Neural cell (in vitro differentiated cells): Measurements from ENCODE around the gene ZNF615. TPM values are rescaled to one million over a fixed set of nuclear protein-coding genes. Genes with fewer than 3 reads are reported as not detected.

Experiments
- H2AFZ ChIP-seq: fragments of 200-600, 300-800 bp; sonication (generic), shearing (Covaris generic); 2 replicates; pipeline ENCODE4 v1.6.0; 2014; ENCODE audit warnings: low read depth, mild to moderate bottlenecking, antibody characterized with exemption, low read length, moderate library complexity
- H3F3A ChIP-seq: fragments of 200-600 bp; shearing (Covaris generic); 2 replicates; pipeline ENCODE4 v1.6.1; 2016; ENCODE audit warnings: mild to moderate bottlenecking, moderate library complexity, mixed read lengths, antibody characterized with exemption, low read length; ENCODE audit not compliant: insufficient read depth, poor library complexity, severe bottlenecking
- H3K27ac ChIP-seq: fragments of 200-600, 300-800 bp; sonication (generic), shearing (Covaris generic); 2 replicates; pipeline ENCODE4 v1.5.1; 2014; ENCODE audit warnings: mild to moderate bottlenecking, low read length, moderate library complexity
- H3K27me3 ChIP-seq: fragments of 300-800, 200-600 bp; sonication (generic), shearing (Covaris generic); 2 replicates; pipeline ENCODE4 v1.6.0; 2014; ENCODE audit warnings: mild to moderate bottlenecking, low read depth, low read length, moderate library complexity; ENCODE audit not compliant: insufficient read depth
- H3K36me3 ChIP-seq: fragments of 300-800, 200-600 bp; sonication (generic), shearing (Covaris generic); 2 replicates; pipeline ENCODE4 v1.5.1; 2014; ENCODE audit warnings: mild to moderate bottlenecking, antibody characterized with exemption, low read length, moderate library complexity; ENCODE audit not compliant: insufficient read depth
- H3K4me2 ChIP-seq: fragments of 300-800, 200-600 bp; sonication (generic), shearing (Covaris generic); 2 replicates; pipeline ENCODE4 v1.6.0; 2014; ENCODE audit warnings: mild to moderate bottlenecking, low read length
- H3K4me3 ChIP-seq: fragments of 300-800, 200-600 bp; sonication (generic), shearing (Covaris generic); 2 replicates; pipeline ENCODE4 v1.5.1; 2014; ENCODE audit warnings: mild to moderate bottlenecking, low read length, moderate library complexity
- H3K79me2 ChIP-seq: fragments of 200-600 bp; shearing (Covaris generic); replicated peaks from 2 replicates; pipeline ENCODE4 v1.6.0; 2014; ENCODE audit warnings: mild to moderate bottlenecking, low read length, moderate library complexity; ENCODE audit not compliant: insufficient read depth
- H3K9ac ChIP-seq: fragments of 300-800, 200-600 bp; sonication (generic), shearing (Covaris generic); 2 replicates; pipeline ENCODE4 v1.6.1; 2016; ENCODE audit warnings: mild to moderate bottlenecking, low read length, mixed read lengths
- H3K9me2 ChIP-seq: fragments of 200-600 bp; shearing (Covaris generic); 2 replicates; pipeline ENCODE4 v1.6.1; 2016; ENCODE audit warnings: mild to moderate bottlenecking, low read length, mixed read lengths; ENCODE audit not compliant: insufficient read depth
- H3K9me3 ChIP-seq: fragments of 200-600, 300-800 bp; sonication (generic), shearing (Covaris generic); 2 replicates; pipeline ENCODE4 v1.6.1; 2016; ENCODE audit warnings: mild to moderate bottlenecking, mixed run types, low read length, moderate library complexity, mixed read lengths
- H4K20me1 ChIP-seq: fragments of 200-600 bp; shearing (Covaris generic); 2 replicates; pipeline ENCODE4 v1.6.1; 2016; ENCODE audit warnings: mild to moderate bottlenecking, mixed run types; ENCODE audit not compliant: insufficient read depth
- CTCF ChIP-seq: fragments of 450-650 bp; IDR thresholded peaks from 2 replicates; pipeline ENCODE4 v1.5.1; 2014; ENCODE audit warnings: antibody characterized with exemption, mild to moderate bottlenecking, moderate library complexity; ENCODE audit not compliant: poor library complexity, severe bottlenecking
- EP300 ChIP-seq: fragments of 450-650 bp; conservative IDR thresholded peaks from 2 replicates; pipeline ENCODE4 v1.6.1; 2014; ENCODE audit warnings: antibody characterized with exemption, mild to moderate bottlenecking, moderate library complexity; ENCODE audit not compliant: poor library complexity, severe bottlenecking
- EZH2 ChIP-seq: fragments of 200-600, 300-800 bp; shearing (Covaris generic), sonication (generic); IDR thresholded peaks from 2 replicates; pipeline ENCODE4 v1.6.1; 2014; ENCODE audit warnings: antibody characterized with exemption, low read length, borderline replicate concordance, mild to moderate bottlenecking; ENCODE audit not compliant: insufficient read depth, poor library complexity, severe bottlenecking
- MXI1 ChIP-seq: fragments of 450-650 bp; conservative IDR thresholded peaks from 2 replicates; pipeline ENCODE4 v1.6.1; 2014; ENCODE audit warnings: antibody characterized with exemption, mild to moderate bottlenecking; ENCODE audit not compliant: poor library complexity, severe bottlenecking
- POLR2AphosphoS5 ChIP-seq: IDR thresholded peaks from 2 replicates; pipeline ENCODE4 v1.6.1; 2012
- RAD21 ChIP-seq: fragments of 450-650 bp; conservative IDR thresholded peaks from 2 replicates; pipeline ENCODE4 v1.6.1; 2014; ENCODE audit warnings: antibody characterized with exemption, mild to moderate bottlenecking, moderate library complexity
- SMC3 ChIP-seq: fragments of 450-650 bp; conservative IDR thresholded peaks from 2 replicates; pipeline ENCODE4 v1.6.1; 2014; ENCODE audit warnings: antibody characterized with exemption, mild to moderate bottlenecking, moderate library complexity; ENCODE audit not compliant: poor library complexity
- TAF1 ChIP-seq: IDR thresholded peaks from 2 replicates; pipeline ENCODE4 v1.6.1; 2012; ENCODE audit warnings: low read depth
- polyA plus RNA-seq: library from polyadenylated mRNA; depleted of rRNA; stranded (reverse); fragments of >200 nt; gene quantifications from 2 replicates; pipeline ENCODE4 v1.2.3, GENCODE V29; 2014
- TF ChIP-seq, protein P1 (sequence below): IDR thresholded peaks from 2 replicates; pipeline ENCODE4 v1.6.1; 2012; ENCODE audit warnings: borderline replicate concordance

ZNF615 gene
- polyA plus RNA-seq, 1 donor from 2014 or later: 16.3 TPM

- Histone ChIP-seq H3K27ac (no peak overlapping the region), H3K4me3 (no peak overlapping the region), H3F3A (no peaks in the 10 kb centered on the region), H3K9me2 (no peaks in the 10 kb centered on the region), H3K9me3 (peaks cover 12% of the 10 kb centered on the region), H4K20me1 (no peaks in the 10 kb centered on the region), H2AFZ (no peak overlapping the region), H3K27me3 (no peaks in the 10 kb centered on the region), H3K79me2 (peaks cover 32% of the 10 kb centered on the region), H3K9ac (no peak overlapping the region), H3K36me3 (no peaks in the 10 kb centered on the region), H3K4me2 (no peak overlapping the region)
- TF ChIP-seq POLR2AphosphoS5 (no peak), MXI1 (no peak), EZH2 (no peak), RAD21 (no peak), SMC3 (no peak), TAF1 (no peak), EP300 (no peak), CTCF (no peak)
- TF ChIP-seq, protein P1, sequence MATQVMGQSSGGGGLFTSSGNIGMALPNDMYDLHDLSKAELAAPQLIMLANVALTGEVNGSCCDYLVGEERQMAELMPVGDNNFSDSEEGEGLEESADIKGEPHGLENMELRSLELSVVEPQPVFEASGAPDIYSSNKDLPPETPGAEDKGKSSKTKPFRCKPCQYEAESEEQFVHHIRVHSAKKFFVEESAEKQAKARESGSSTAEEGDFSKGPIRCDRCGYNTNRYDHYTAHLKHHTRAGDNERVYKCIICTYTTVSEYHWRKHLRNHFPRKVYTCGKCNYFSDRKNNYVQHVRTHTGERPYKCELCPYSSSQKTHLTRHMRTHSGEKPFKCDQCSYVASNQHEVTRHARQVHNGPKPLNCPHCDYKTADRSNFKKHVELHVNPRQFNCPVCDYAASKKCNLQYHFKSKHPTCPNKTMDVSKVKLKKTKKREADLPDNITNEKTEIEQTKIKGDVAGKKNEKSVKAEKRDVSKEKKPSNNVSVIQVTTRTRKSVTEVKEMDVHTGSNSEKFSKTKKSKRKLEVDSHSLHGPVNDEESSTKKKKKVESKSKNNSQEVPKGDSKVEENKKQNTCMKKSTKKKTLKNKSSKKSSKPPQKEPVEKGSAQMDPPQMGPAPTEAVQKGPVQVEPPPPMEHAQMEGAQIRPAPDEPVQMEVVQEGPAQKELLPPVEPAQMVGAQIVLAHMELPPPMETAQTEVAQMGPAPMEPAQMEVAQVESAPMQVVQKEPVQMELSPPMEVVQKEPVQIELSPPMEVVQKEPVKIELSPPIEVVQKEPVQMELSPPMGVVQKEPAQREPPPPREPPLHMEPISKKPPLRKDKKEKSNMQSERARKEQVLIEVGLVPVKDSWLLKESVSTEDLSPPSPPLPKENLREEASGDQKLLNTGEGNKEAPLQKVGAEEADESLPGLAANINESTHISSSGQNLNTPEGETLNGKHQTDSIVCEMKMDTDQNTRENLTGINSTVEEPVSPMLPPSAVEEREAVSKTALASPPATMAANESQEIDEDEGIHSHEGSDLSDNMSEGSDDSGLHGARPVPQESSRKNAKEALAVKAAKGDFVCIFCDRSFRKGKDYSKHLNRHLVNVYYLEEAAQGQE: no peak
Observed at GRCh38 chr19:51980116-51980736, 27.8 kb downstream of the ZNF615 start.

- no peak overlapping the region for H3K4me3 ChIP-seq
- H3K9ac ChIP-seq: no peak overlapping the region
- H3K9me3 ChIP-seq: peaks cover 20% of the 10 kb centered on the region
- H3K27ac ChIP-seq: no peak overlapping the region
- H3K36me3 ChIP-seq: peaks cover 5% of the 10 kb centered on the region
- H4K20me1 ChIP-seq: no peaks in the 10 kb centered on the region
- peaks cover 18% of the 10 kb centered on the region for H3K79me2 ChIP-seq
- no peaks in the 10 kb centered on the region for H3K9me2 ChIP-seq
- no peak overlapping the region for H2AFZ ChIP-seq
- no peak overlapping the region for H3K4me2 ChIP-seq
- no peaks in the 10 kb centered on the region for H3K27me3 ChIP-seq
- no peaks in the 10 kb centered on the region for H3F3A ChIP-seq
- TF ChIP-seq MXI1 (no peak), EZH2 (no peak), POLR2AphosphoS5 (no peak), CTCF (no peak), SMC3 (no peak), RAD21 (no peak), EP300 (no peak), TAF1 (no peak)
- TF ChIP-seq, protein P1: no peak
Observed at GRCh38 chr19:51978882-51979281, 29.1 kb downstream of the ZNF615 start.
